Prostate gland (tissue), 2 donors: ENCODE results near the gene WDR93. TPM values are rescaled to one million over a fixed set of nuclear protein-coding genes. Genes with fewer than 3 reads are reported as not detected.

Experiments
- DNase-seq: peaks from one replicate; pipeline ENCODE4 v3.0.0-alpha.2; 2019; ENCODE audit warnings: low spot score
- H3K27ac ChIP-seq, 2 donors: fragments of 200-600 bp; sonication (generic); 2 replicates each; pipeline ENCODE4 v1.5.1; 2017 to 2019
- H3K27me3 ChIP-seq: fragments of 200-600 bp; sonication (generic); replicated peaks from 2 replicates; pipeline ENCODE4 v1.5.1; 2019; ENCODE audit not compliant: insufficient read depth
- H3K36me3 ChIP-seq, 2 donors: fragments of 200-600 bp; sonication (generic); 1 replicate in 1 of 2; 2 replicates in 1 of 2; pipeline versions ENCODE4 v1.5.1 to v1.8.1; 2017 to 2019
- H3K4me1 ChIP-seq: fragments of 200-600 bp; sonication (generic); replicated peaks from 2 replicates; pipeline ENCODE4 v1.5.1; 2019
- H3K4me3 ChIP-seq, 2 donors: fragments of 200-600 bp; sonication (generic); 2 replicates each; pipeline ENCODE4 v1.5.1; 2017 to 2019
- H3K9me3 ChIP-seq: fragments of 200-600 bp; sonication (generic); 2 replicates; pipeline ENCODE4 v1.5.1; 2017
- POLR2A ChIP-seq: fragments of 450-650 bp; IDR thresholded peaks from one replicate; pipeline ENCODE4 v1.6.1; 2016; ENCODE audit warnings: antibody characterized with exemption, mild to moderate bottlenecking
- POLR2AphosphoS5 ChIP-seq: sonication (generic); formaldehyde crosslinking; IDR thresholded peaks from one replicate; pipeline ENCODE4 v1.6.1; 2017; ENCODE audit warnings: antibody characterized with exemption
- WGBS: methylation state at CpG from one replicate; pipeline ENCODE4 v1.1.5; 2018; 5-methylcytosine and 5-hydroxymethylcytosine counted together
- intact Hi-C: fragments of 100-400 bp; cut with DNase I; formaldehyde crosslinking; loops from one replicate; pipeline ENCODE4 v1.14.2; 2022
- total RNA-seq, 2 donors: library from RNA; depleted of rRNA; stranded (reverse); fragments of >200 nt; gene quantifications; one replicate each; pipeline ENCODE4 v1.1.0, GENCODE V29; 2016
- TF ChIP-seq, protein P1 (sequence below), 4 experiments: fragments of 200-600 bp in 2 of 4; fragments of 450-650 bp in 2 of 4; sonication (generic) in 2 of 4; IDR thresholded peaks; 1 replicate in 3 of 4; 2 replicates in 1 of 4; pipeline ENCODE4 v1.5.1; 2016 to 2019; ENCODE audit warnings: antibody characterized with exemption in 4 of 4, mild to moderate bottlenecking in 2 of 4, moderate library complexity in 2 of 4

WDR93 gene
- total RNA-seq, 2 donors from 2014 or later: 0.18 to 3.0 TPM

DNA sequence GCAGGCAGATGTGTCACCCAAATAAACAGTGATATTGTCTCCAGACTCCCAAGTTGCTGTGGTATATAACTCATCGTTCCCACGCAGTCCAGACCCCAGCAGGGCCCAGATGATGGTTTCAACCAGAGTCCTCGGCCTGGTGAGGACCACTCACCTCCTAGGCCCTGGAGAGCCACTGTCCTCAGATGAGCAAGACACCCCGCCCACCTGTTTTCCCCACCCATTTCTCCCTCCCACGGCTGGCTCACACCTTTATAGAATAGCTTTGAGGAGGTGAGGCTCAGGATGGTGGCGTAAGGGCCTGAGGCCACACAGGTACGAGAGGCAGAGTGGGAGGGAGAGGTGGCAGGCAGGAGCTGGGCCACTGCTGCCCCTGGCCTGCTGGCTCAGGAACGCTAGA lies 53.0 kb downstream of the WDR93 start:
- Histone ChIP-seq H3K27ac (no peak overlapping the region), H3K9me3 (no peaks in the 10 kb centered on the region), H3K36me3 (no peaks in the 10 kb centered on the region), H3K4me3 (no peak overlapping the region), H3K27me3 (no peaks in the 10 kb centered on the region), H3K4me1 (peaks cover 6% of the 10 kb centered on the region)
- WGBS: 82% methylated on average over 8 of the region's 8 CpGs
- intact Hi-C loops: loop anchor here (10.0 kb wide), 1 partner anchor 99 kb away; no protein-coding TSS in a partner anchor
- TF ChIP-seq POLR2A (no peak), POLR2AphosphoS5 (no peak)
- TF ChIP-seq, protein P1, sequence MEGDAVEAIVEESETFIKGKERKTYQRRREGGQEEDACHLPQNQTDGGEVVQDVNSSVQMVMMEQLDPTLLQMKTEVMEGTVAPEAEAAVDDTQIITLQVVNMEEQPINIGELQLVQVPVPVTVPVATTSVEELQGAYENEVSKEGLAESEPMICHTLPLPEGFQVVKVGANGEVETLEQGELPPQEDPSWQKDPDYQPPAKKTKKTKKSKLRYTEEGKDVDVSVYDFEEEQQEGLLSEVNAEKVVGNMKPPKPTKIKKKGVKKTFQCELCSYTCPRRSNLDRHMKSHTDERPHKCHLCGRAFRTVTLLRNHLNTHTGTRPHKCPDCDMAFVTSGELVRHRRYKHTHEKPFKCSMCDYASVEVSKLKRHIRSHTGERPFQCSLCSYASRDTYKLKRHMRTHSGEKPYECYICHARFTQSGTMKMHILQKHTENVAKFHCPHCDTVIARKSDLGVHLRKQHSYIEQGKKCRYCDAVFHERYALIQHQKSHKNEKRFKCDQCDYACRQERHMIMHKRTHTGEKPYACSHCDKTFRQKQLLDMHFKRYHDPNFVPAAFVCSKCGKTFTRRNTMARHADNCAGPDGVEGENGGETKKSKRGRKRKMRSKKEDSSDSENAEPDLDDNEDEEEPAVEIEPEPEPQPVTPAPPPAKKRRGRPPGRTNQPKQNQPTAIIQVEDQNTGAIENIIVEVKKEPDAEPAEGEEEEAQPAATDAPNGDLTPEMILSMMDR (IDR thresholded peaks at IDR 0.05): no peak
- DNase-seq: no peak

DNA sequence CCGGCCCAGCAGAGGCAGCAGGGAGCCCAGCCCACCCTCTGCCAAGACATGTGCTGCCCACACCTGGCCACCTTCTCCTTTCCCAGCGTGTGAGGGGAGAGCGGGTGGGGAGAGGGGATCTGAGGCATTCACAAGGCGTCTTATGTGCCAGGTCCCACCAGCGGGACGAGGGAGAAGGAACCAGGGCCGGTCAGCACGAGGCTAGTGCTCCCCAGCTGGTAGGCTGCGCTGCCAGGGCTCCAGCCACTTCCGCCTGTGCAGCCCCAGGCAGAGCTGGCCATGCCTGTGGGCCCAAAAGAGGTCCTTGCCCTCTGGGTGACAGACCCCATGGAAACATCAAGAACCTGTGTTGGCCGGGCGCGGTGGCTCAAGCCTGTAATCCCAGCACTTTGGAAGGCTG lies 54.5 kb downstream of the WDR93 start:
- DNase-seq: no peak
- Histone ChIP-seq H3K9me3 (no peaks in the 10 kb centered on the region), H3K4me1 (peaks cover 10% of the 10 kb centered on the region), H3K4me3 (no peak overlapping the region), H3K27ac (peak overlapping the region; percentile 16 to 21), H3K27me3 (no peaks in the 10 kb centered on the region), H3K36me3 (no peaks in the 10 kb centered on the region)
- TF ChIP-seq, protein P1 (IDR thresholded peaks at IDR 0.05): no peak
- TF ChIP-seq POLR2A: no peak
- no peak for TF ChIP-seq POLR2AphosphoS5
- WGBS: 79% methylated on average over 13 of the region's 13 CpGs
- intact Hi-C loops: loop anchor here (10.0 kb wide), 1 partner anchor 100 kb away; no protein-coding TSS in a partner anchor

DNA sequence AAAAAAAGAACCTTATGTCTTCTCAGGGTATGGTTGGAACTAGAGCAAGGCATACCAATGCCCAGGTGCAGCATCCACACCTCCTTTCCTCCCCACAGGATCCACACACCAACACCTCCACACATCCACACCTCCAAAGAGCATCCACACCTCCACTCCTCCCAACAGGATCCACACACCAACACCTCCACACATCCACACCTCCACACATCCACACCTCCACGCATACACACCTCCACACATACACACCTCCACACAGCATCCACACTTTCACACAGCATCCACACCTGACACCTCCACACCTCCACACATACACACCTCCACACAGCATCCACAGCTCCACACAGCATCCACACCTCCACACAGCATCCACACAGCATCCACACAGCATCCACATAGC lies 55.2 kb downstream of the WDR93 start:
- TF ChIP-seq POLR2A (no peak), POLR2AphosphoS5 (no peak)
- TF ChIP-seq, protein P1 (IDR thresholded peaks at IDR 0.05): no peak
- WGBS: 93% methylated on average over 1 of the region's 1 CpG
- peaks cover 14% of the 10 kb centered on the region for H3K4me1 ChIP-seq
- peak overlapping the region; percentile 92 to 94 for H3K27ac ChIP-seq
- no peaks in the 10 kb centered on the region for H3K27me3 ChIP-seq
- intact Hi-C loops: loop anchor here (10.0 kb wide), 1 partner anchor 101 kb away; no protein-coding TSS in a partner anchor
- H3K36me3 ChIP-seq: no peaks in the 10 kb centered on the region
- no peak overlapping the region for H3K4me3 ChIP-seq
- no peaks in the 10 kb centered on the region for H3K9me3 ChIP-seq
- no peak for DNase-seq

DNA sequence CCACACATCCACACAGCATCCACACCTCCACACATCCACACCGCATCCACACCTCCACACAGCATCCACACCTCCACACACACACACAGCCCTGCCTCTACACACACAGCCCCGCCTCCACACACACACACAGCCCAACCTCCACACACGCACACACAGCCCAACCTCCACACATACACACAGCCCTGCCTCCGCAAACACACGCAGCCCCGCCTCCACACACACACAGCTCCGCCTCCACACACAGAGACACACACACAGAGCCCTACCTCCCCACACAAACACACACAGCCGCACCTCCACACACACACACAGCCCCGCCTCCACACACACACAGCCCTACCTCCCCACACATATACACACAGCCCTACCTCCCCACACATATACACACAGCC lies 55.8 kb downstream of the WDR93 start:
- Histone ChIP-seq H3K27me3 (no peaks in the 10 kb centered on the region), H3K9me3 (no peaks in the 10 kb centered on the region), H3K36me3 (no peaks in the 10 kb centered on the region), H3K4me1 (peaks cover 16% of the 10 kb centered on the region), H3K27ac (peak overlapping the region; percentile 92 to 94), H3K4me3 (no peak overlapping the region)
- TF ChIP-seq POLR2A (no peak), POLR2AphosphoS5 (no peak)
- TF ChIP-seq, protein P1 (IDR thresholded peaks at IDR 0.05): no peak
- 50% methylated on average over 9 of the region's 9 CpGs for WGBS
- intact Hi-C loops: loop anchor here (10.0 kb wide), 1 partner anchor 102 kb away; no protein-coding TSS in a partner anchor
- DNase-seq: no peak
